Activated CD8-positive, alpha-beta T cell treated with anti-CD3 and anti-CD28 coated beads for 36 hours (primary cell): ENCODE results near the gene GDF2. TPM values are rescaled to one million over a fixed set of nuclear protein-coding genes. Genes with fewer than 3 reads are reported as not detected.

Experiments used
- ATAC-seq: fragments of 200-7000 bp; cut with Tn5 transposase; one replicate; pipeline ENCODE4 v1.10.0; 2021; ENCODE audit warnings: mild to moderate bottlenecking, moderate library complexity
- CTCF ChIA-PET: fragments of 350-600 bp; sonication (Branson Sonifier 250); formaldehyde crosslinking; loops from one replicate; lab custom pipeline; 2021; ENCODE audit warnings: antibody characterized with exemption; lab: Charles Lee
- POLR2A ChIA-PET: fragments of 350-600 bp; sonication (Branson Sonifier 250); formaldehyde crosslinking; loops from one replicate; lab custom pipeline; 2021; ENCODE audit warnings: antibody characterized with exemption; lab: Charles Lee
- DNase-seq: peaks from one replicate; pipeline ENCODE4 v3.0.0-alpha.2; 2020
- H3K27ac Mint-ChIP-seq: one replicate; pipeline ENCODE4 v1.8.0; 2021; ENCODE audit warnings: mild to moderate bottlenecking, mixed read lengths
- H3K27me3 Mint-ChIP-seq: one replicate; pipeline ENCODE4 v1.8.0; 2021; ENCODE audit warnings: mixed read lengths
- H3K36me3 Mint-ChIP-seq: one replicate; pipeline ENCODE4 v1.8.0; 2021; ENCODE audit warnings: low read depth, mixed read lengths
- H3K4me1 Mint-ChIP-seq: one replicate; pipeline ENCODE4 v1.8.0; 2021; ENCODE audit warnings: low read depth, mixed read lengths
- H3K4me3 Mint-ChIP-seq: one replicate; pipeline ENCODE4 v1.8.0; 2021; ENCODE audit warnings: mild to moderate bottlenecking, moderate library complexity, mixed read lengths
- H3K9me3 Mint-ChIP-seq: one replicate; pipeline ENCODE4 v1.8.0; 2021; ENCODE audit warnings: mixed read lengths
- intact Hi-C: fragments of 100-400 bp; cut with micrococcal nuclease; formaldehyde crosslinking; loops from one replicate; pipeline ENCODE4 v1.10.0; 2022
- total RNA-seq, 2 experiments: library from RNA; stranded (reverse); gene quantifications; one replicate each; pipeline ENCODE4 v1.2.3, GENCODE V29; 2021
- TF ChIP-seq, protein P1 (sequence below): fragments of 200-600 bp; IDR thresholded peaks from one replicate; pipeline ENCODE4 v1.8.0; 2022; ENCODE audit warnings: antibody characterized with exemption, mild to moderate bottlenecking

Gene GDF2
- total RNA-seq, 2 experiments from 2014 or later, result not detected

DNA sequence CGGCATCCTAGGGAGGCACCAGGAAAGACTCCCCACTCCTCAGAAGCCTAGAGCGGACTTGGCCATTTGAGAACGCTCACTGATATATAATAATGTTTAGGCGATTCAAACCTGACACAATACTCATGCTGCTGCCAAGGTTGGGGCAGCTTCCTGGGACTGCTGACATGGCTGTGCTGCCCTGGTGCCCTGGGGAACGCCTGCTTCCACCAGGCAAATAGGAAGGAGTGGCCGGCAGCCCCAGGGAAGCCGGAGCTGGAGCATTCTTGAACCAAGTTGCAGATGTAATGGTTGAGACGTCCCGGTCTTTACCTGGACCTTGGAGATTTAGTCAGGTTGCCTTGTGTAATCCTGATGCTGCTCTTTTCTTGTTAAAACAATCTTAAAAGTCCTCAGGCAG lies 13.5 kb upstream of the GDF2 start:
- H3K36me3 Mint-ChIP-seq, result no peaks in the 10 kb centered on the region
- intact Hi-C loops, result no loop called here
- ChIA-PET CTCF (interaction anchor here (1.1 to 2.7 kb wide), 2 partner anchors 261 to 283 kb away, joined by 3 to 15 read pairs; no protein-coding TSS in a partner anchor), POLR2A (no interaction called here)
- TF ChIP-seq, protein P1, sequence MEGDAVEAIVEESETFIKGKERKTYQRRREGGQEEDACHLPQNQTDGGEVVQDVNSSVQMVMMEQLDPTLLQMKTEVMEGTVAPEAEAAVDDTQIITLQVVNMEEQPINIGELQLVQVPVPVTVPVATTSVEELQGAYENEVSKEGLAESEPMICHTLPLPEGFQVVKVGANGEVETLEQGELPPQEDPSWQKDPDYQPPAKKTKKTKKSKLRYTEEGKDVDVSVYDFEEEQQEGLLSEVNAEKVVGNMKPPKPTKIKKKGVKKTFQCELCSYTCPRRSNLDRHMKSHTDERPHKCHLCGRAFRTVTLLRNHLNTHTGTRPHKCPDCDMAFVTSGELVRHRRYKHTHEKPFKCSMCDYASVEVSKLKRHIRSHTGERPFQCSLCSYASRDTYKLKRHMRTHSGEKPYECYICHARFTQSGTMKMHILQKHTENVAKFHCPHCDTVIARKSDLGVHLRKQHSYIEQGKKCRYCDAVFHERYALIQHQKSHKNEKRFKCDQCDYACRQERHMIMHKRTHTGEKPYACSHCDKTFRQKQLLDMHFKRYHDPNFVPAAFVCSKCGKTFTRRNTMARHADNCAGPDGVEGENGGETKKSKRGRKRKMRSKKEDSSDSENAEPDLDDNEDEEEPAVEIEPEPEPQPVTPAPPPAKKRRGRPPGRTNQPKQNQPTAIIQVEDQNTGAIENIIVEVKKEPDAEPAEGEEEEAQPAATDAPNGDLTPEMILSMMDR, result no peak
- H3K4me3 Mint-ChIP-seq, result no peak overlapping the region
- ATAC-seq, result no peak
- H3K4me1 Mint-ChIP-seq, result peaks cover 29% of the 10 kb centered on the region
- no peaks in the 10 kb centered on the region for H3K9me3 Mint-ChIP-seq
- no peaks in the 10 kb centered on the region for H3K27me3 Mint-ChIP-seq
- H3K27ac Mint-ChIP-seq, result no peak overlapping the region
- DNase-seq, result no peak

DNA sequence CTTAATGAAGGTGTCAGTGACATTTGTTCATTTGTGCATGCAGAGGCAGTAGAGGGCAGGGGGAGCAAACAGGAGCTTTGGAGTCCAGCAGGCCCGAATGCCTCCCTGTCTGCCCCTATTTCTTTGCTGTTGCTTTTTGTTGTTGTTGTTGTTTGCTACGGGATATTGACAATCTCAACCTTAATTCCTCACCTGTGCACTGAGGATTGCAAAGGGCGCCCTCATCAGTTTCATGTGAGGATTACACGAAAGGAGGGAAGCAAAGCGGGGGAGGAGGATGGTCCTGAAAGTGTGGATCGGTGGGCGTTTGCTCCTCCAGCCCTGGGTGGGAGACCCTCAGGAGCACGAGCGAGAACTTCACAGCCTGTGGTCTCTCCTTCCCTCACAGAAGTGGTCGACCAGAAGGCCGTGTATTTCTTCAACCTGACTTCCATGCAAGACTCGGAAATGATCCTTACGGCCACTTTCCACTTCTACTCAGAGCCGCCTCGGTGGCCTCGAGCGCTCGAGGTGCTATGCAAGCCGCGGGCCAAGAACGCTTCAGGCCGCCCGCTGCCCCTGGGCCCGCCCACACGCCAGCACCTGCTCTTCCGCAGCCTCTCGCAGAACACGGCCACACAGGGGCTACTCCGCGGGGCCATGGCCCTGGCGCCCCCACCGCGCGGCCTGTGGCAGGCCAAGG lies 12.7 kb upstream of the GDF2 start:
- H3K27ac Mint-ChIP-seq, result no peak overlapping the region
- ChIA-PET CTCF (interaction anchor here (1.1 to 6.9 kb wide), 4 partner anchors 262 to 284 kb away, joined by 3 to 204 read pairs (median 36); no protein-coding TSS in a partner anchor), POLR2A (no interaction called here)
- intact Hi-C loops, result no loop called here
- TF ChIP-seq, protein P1, result peak; percentile 65
- no peaks in the 10 kb centered on the region for H3K27me3 Mint-ChIP-seq
- DNase-seq, result peak; percentile 38
- peaks cover 29% of the 10 kb centered on the region for H3K4me1 Mint-ChIP-seq
- no peaks in the 10 kb centered on the region for H3K9me3 Mint-ChIP-seq
- ATAC-seq, result no peak
- H3K4me3 Mint-ChIP-seq, result no peak overlapping the region
- no peaks in the 10 kb centered on the region for H3K36me3 Mint-ChIP-seq

DNA sequence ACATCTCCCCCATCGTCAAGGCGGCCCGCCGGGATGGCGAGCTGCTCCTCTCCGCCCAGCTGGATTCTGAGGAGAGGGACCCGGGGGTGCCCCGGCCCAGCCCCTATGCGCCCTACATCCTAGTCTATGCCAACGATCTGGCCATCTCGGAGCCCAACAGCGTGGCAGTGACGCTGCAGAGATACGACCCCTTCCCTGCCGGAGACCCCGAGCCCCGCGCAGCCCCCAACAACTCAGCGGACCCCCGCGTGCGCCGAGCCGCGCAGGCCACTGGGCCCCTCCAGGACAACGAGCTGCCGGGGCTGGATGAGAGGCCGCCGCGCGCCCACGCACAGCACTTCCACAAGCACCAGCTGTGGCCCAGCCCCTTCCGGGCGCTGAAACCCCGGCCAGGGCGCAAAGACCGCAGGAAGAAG lies 12.2 kb upstream of the GDF2 start:
- ChIA-PET POLR2A (no interaction called here), CTCF (interaction anchor here (1.8 to 6.9 kb wide), 3 partner anchors 120 to 285 kb away, joined by 4 to 204 read pairs (median 56); no protein-coding TSS in a partner anchor)
- Mint-ChIP-seq H3K4me1 (peaks cover 29% of the 10 kb centered on the region), H3K4me3 (no peak overlapping the region), H3K9me3 (no peaks in the 10 kb centered on the region), H3K27ac (no peak overlapping the region), H3K27me3 (no peaks in the 10 kb centered on the region), H3K36me3 (no peaks in the 10 kb centered on the region)
- intact Hi-C loops, result no loop called here
- ATAC-seq (no peak), DNase-seq (no peak)
- TF ChIP-seq, protein P1, result no peak

DNA sequence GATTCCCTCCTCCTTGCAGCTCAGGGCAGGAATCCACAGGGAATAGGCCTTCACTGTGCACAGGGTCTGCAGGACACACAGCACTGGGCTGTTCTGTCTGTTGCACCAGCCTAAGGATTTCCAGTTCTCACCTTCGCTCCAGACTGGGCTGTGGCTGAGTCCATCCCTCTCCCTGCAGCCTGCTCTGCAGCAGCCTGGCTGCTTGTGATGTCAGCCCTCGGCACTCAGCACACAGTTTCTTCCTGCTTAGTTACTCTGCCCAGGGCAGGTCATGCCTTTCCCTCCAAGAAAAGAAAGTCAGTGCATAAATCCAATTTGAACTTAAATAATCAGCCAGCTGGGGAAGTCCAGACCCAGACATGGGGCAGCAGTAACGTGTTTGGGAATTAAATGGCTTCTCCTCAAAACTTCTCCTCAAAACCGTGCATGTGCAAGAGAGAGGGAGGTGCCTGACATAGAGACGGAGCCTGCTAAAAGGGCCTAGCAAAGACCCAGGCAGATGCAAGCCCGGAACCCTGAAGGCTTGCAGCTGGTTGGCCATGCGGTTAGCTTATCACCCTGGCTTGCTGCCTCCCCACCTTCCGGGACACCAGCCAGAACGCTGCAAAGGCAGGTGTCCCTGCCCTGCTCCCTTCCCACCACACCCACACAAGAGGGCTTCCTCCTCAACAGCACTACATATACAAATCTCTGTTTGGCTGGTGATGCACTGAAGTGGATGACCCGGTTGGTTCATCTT lies 10.9 kb upstream of the GDF2 start:
- H3K27me3 Mint-ChIP-seq, result no peaks in the 10 kb centered on the region
- ChIA-PET POLR2A (interaction anchor here (1.2 kb wide), 1 partner anchor 263 kb away, joined by 3 read pairs; no protein-coding TSS in a partner anchor), CTCF (interaction anchor here (0.6 to 6.9 kb wide), 54 partner anchors 8 to 318 kb away, joined by 3 to 204 read pairs (median 4); partner anchors contain the start of genes GDF10 and RBP3)
- no peaks in the 10 kb centered on the region for H3K9me3 Mint-ChIP-seq
- peak overlapping the region; percentile 72 for H3K27ac Mint-ChIP-seq
- ATAC-seq (peak; percentile 64), DNase-seq (peak; percentile 60)
- H3K36me3 Mint-ChIP-seq, result no peaks in the 10 kb centered on the region
- intact Hi-C loops, result no loop called here
- TF ChIP-seq, protein P1, result no peak
- no peak overlapping the region for H3K4me3 Mint-ChIP-seq
- peaks cover 28% of the 10 kb centered on the region for H3K4me1 Mint-ChIP-seq
